Measurements from ENCODE around the gene GLIPR1L1.

GLIPR1L1 gene

GRCh38 chr12:75354011-75354410, 19.5 kb downstream of the GLIPR1L1 start:
- no peak for DNase-seq

GRCh38 chr12:75360920-75361319, 26.4 kb downstream of the GLIPR1L1 start:
- no peak for DNase-seq

GRCh38 chr12:75361408-75361807, 26.9 kb downstream of the GLIPR1L1 start:
- DNase-seq, result no peak

GRCh38 chr12:75364919-75365318, 30.4 kb downstream of the GLIPR1L1 start:
- DNase-seq, result no peak

GRCh38 chr12:75366629-75367028, 32.2 kb downstream of the GLIPR1L1 start:
- no peak for DNase-seq

GRCh38 chr12:75374971-75375370, 40.5 kb downstream of the GLIPR1L1 start:
- DNase-seq, result no peak

GRCh38 chr12:75378354-75378753, 43.9 kb downstream of the GLIPR1L1 start:
- no peak for DNase-seq

GRCh38 chr12:75389061-75389460, 54.6 kb downstream of the GLIPR1L1 start:
- no peak for DNase-seq

- no peak for DNase-seq
These were observed 55.2 kb downstream of the GLIPR1L1 start for GRCh38 chr12:75389706-75390105.

- DNase-seq, result no peak
These were observed 55.9 kb downstream of the GLIPR1L1 start for GRCh38 chr12:75390156-75390898.

GRCh38 chr12:75390899-75391538, 56.5 kb downstream of the GLIPR1L1 start, which contains the start of gene GLIPR1L2:
Gene GLIPR1L2, plus strand, starts transcription at chr12:75391089. Its CDS starts 28 bp downstream, at chr12:75391117.
- DNase-seq, result peak; percentile 61 to 76 (median 65)

GRCh38 chr12:75404231-75404630, 69.8 kb downstream of the GLIPR1L1 start:
- DNase-seq, result no peak

- no peak for DNase-seq
These were observed 73.2 kb downstream of the GLIPR1L1 start for GRCh38 chr12:75407683-75408082.

- DNase-seq, result no peak
These were observed 75.4 kb downstream of the GLIPR1L1 start for GRCh38 chr12:75409830-75410229.

- DNase-seq, result no peak
These were observed 80.2 kb downstream of the GLIPR1L1 start for GRCh38 chr12:75414671-75415070.

- no peak for DNase-seq
These were observed 85.4 kb downstream of the GLIPR1L1 start for GRCh38 chr12:75419841-75420240.

All from activated naive CD4-positive, alpha-beta T cell (primary cell).